K562 (cell line): ENCODE results near the gene MYO15B. TPM values are rescaled to one million over a fixed set of nuclear protein-coding genes. Genes with fewer than 3 reads are reported as not detected.

Experiments
- CEBPZ ChIP-seq: fragments of 150-350 bp; IDR thresholded peaks from 2 replicates; pipeline ENCODE4 v1.6.1; 2014; ENCODE audit warnings: low read depth, mild to moderate bottlenecking, low read length, borderline replicate concordance
- E2F1 ChIP-seq: sonication (generic); formaldehyde crosslinking; IDR thresholded peaks from 2 replicates; pipeline ENCODE4 v1.8.1; 2023; ENCODE audit warnings: mild to moderate bottlenecking, missing genetic modification reagents, moderate library complexity
- E2F5 ChIP-seq: sonication (generic); formaldehyde crosslinking; IDR thresholded peaks from 2 replicates; pipeline ENCODE4 v1.8.0; 2022; ENCODE audit warnings: mild to moderate bottlenecking, missing genetic modification reagents
- FOS ChIP-seq: IDR thresholded peaks from 3 replicates; pipeline ENCODE4 v1.6.1; 2011; ENCODE audit not compliant: insufficient read length; ENCODE audit errors: extremely low read depth
- FOXP4 ChIP-seq: sonication (generic); formaldehyde crosslinking; IDR thresholded peaks from 2 replicates; pipeline ENCODE4 v1.8.0; 2022; ENCODE audit warnings: mild to moderate bottlenecking, missing genetic modification reagents, borderline replicate concordance
- NELFE ChIP-seq: IDR thresholded peaks from 2 replicates; pipeline ENCODE4 v1.6.1; 2011; ENCODE audit warnings: mild to moderate bottlenecking; ENCODE audit not compliant: insufficient read depth, insufficient read length
- NFE2L1 ChIP-seq: fragments of 450-650 bp; IDR thresholded peaks from 2 replicates; pipeline ENCODE4 v1.6.1; 2016; ENCODE audit warnings: missing genetic modification characterization, low read depth, mild to moderate bottlenecking, missing compliant biosample characterization, moderate library complexity, borderline replicate concordance
- RNF219 ChIP-seq: fragments of 250-450 bp; sonication (Bioruptor Pico); IDR thresholded peaks from 2 replicates; pipeline ENCODE4 v1.5.0; 2022; ENCODE audit warnings: mild to moderate bottlenecking
- SMARCA4 ChIP-seq: fragments of 450-650 bp; IDR thresholded peaks from 2 replicates; pipeline ENCODE4 v1.6.1; 2016
- SMARCE1 ChIP-seq: fragments of 450-650 bp; IDR thresholded peaks from 2 replicates; pipeline ENCODE4 v1.7.1; 2016; ENCODE audit warnings: mild to moderate bottlenecking
- U2AF1 ChIP-seq: fragments of 200-400 bp; formaldehyde crosslinking; optimal IDR thresholded peaks from 2 replicates; pipeline ENCODE3; 2017; ENCODE audit warnings: mild to moderate bottlenecking, low read depth, low read length, moderate library complexity
- ZHX1 ChIP-seq: fragments of 150-350 bp; conservative IDR thresholded peaks from 2 replicates; pipeline ENCODE4 v1.6.1; 2014; ENCODE audit warnings: low read length
- ZNF121 ChIP-seq: sonication (generic); formaldehyde crosslinking; conservative IDR thresholded peaks from 2 replicates; pipeline ENCODE4 v1.8.0; 2022; ENCODE audit warnings: missing genetic modification reagents
- ZNF586 ChIP-seq: fragments of 450-650 bp; formaldehyde crosslinking; conservative IDR thresholded peaks from 2 replicates; pipeline ENCODE4 v1.4.0; 2020; ENCODE audit warnings: mild to moderate bottlenecking, moderate library complexity
- polyA plus RNA-seq, 8 experiments: library from polyadenylated mRNA; depleted of rRNA in 4 of 8; stranded (reverse) in 5 of 8; unstranded in 3 of 8; fragments of >200 nt; fragmentation: Nextera tagmentation in 2 of 8; fragmentation: Illumina TruSeq in 1 of 8; extraction: Ambion mirVana in 2 of 8; extraction: Trizol in 1 of 8; gene quantifications; 2 replicates each; pipeline versions ENCODE4 v1.2.1 to v1.2.3, GENCODE V29; 2011 to 2014; ENCODE audit warnings: inconsistent platforms in 1 of 8, missing spikeins in 1 of 8
- total RNA-seq, 7 experiments: library from RNA; depleted of rRNA in 6 of 7; stranded (reverse); fragments of >200 nt in 6 of 7; fragmentation: Illumina TruSeq in 2 of 7; extraction: Trizol in 2 of 7; gene quantifications; 2 replicates each; pipeline versions ENCODE4 v1.2.1 to v1.2.3, GENCODE V29; 2011 to 2021; ENCODE audit warnings: low replicate concordance in 1 of 7

The MYO15B gene
- total and polyA plus RNA-seq, 9 of the 15 experiments (the other 6 are each of a cell fraction or from before 2014, with no cell fraction given) = 0.05 to 3.1 (median 0.83) TPM; not detected in 2

- TF ChIP-seq CEBPZ = no peak
- TF ChIP-seq SMARCA4 = no peak
- TF ChIP-seq E2F1 (CRISPR knock-in tag) = no peak
- TF ChIP-seq RNF219 (CRISPR knock-in tag) = no peak
- TF ChIP-seq NELFE = no peak
- TF ChIP-seq NFE2L1 = no peak
- peak; percentile 16; the same call in 1 of the 2 replicates for TF ChIP-seq SMARCE1
- no peak for TF ChIP-seq E2F5 (CRISPR knock-in tag)
- TF ChIP-seq FOXP4 (CRISPR knock-in tag) = no peak
- no peak for TF ChIP-seq ZNF121 (CRISPR knock-in tag)
- TF ChIP-seq ZNF586 (CRISPR knock-in tag) = 0 out of 2 replicates have a peak, but pooled peaks have one; percentile 25
- no peak for TF ChIP-seq FOS
- TF ChIP-seq ZHX1 = no peak
- no peak for TF ChIP-seq U2AF1
Measured at GRCh38 chr17:75571197-75571884, 16.3 kb upstream of the MYO15B start (continued).
